GM12872 (cell line): ENCODE results near the gene ME2.

Experiments
- CTCF ChIP-seq: IDR thresholded peaks from 3 replicates; pipeline ENCODE4 v1.5.1; 2011; ENCODE audit warnings: low read depth, mild to moderate bottlenecking, low read length, moderate library complexity; ENCODE audit not compliant: insufficient read depth

The ME2 gene

GRCh38 chr18:50853863-50854271, 25.1 kb upstream of the ME2 start:
- TF ChIP-seq CTCF: no peak

DNA sequence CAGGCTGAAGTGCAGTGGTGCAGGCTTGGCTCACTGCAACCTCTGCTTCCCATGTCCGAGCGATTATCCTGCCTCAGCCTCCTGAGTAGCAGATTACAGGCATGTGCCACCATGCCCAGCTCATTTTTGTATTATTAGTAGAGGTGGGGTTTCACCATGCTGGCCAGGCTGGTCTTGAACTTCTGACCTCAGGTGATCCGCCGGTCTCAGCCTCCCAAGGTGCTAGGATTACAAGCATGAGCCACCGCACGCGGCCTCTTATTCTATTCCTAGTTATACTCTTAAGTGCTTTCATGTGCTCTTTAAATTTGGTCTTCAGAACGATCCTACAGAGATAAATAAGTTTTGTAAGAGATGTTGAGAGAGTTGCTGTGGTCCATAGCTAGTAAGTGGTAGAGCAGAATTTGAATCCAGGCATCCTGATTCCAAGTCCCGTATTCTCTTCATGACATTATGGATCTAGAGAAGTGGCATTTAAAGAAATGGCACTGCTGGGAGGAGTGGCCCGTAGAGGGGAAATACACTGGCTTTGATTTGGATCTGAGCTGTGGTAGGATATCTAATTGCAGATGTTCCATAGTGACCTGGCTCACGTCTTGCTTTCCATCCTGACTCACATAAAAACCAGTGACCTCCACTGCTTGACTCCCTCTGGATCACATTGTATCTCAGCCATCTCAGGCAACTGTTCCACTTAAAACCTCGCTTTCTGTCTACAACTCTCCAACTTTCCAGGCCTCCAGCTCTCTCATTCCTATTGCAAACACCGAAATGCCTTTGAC, 22.8 kb upstream of the ME2 start:
- TF ChIP-seq CTCF: no peak

DNA sequence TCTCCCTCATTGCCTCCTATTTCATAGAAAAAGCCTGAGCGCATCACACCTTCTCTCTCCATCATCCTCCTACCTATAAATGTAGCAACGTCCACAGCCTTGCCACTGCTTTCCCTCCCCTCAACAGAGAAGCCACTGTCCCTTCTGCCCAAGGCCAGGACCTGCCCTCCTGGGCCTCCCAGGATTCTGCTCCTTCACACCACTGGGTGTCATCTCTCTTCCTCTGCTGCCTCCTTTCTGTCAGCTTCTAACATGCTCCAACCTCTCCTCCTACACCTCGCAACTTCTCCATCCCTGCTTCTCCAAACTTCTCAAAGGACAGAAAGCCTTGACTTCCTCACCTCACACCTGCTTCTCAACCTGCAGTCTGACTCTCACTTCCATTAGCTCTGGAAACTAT, 21.2 kb upstream of the ME2 start:
- no peak for TF ChIP-seq CTCF

DNA sequence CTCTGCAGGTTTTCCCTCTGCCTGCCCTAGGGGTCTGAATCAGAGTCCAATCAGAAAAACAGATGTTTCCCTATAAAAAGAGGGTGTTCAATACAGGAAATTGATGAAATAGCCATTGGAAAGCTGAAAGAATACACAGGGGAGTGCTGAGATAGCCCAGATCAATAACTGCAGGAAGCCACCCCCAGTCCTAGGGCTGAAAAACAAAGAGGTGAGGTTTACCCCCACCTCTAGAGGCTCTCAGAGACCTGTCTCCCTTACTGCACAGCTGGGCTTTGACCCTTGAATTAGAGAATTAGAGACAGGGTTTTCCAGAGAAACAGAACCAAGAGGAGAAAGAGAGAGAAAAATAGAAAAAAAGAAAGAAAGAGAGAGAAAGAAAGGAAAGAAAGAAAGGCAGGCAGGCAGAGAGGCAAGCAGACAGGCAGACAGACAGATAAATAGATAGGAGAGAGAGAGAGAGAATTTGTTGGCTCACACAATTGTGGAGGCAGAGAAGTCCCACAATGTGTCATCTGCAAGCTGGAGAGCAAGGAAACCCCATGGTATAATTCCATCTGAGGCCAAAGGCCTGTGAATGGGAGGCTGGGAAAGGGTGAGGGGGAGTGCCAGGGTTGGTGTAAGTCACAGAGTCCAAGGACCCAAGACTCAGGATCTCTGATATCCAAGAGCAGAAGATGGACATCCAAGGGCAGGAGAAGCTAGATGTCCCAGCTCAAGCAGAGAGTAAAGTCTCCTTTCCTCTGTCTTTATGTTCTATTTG, 18.9 kb upstream of the ME2 start:
- TF ChIP-seq CTCF: no peak

GRCh38 chr18:50861617-50862016, 17.3 kb upstream of the ME2 start:
- TF ChIP-seq CTCF: no peak

- TF ChIP-seq CTCF: no peak
These were observed 16.5 kb upstream of the ME2 start for GRCh38 chr18:50862401-50862800.

- no peak for TF ChIP-seq CTCF
These were observed 15.0 kb upstream of the ME2 start for GRCh38 chr18:50863840-50864375.
